ENCODE measurements around the gene OPA1.

GRCh38 chr3:193572426-193572908, 20.5 kb upstream of the OPA1 start:
- peak; percentile 87 for TF ChIP-seq CTCF (IDR thresholded peaks at IDR 0.05; ENCODE audit: borderline replicate concordance, extremely low read depth, low read length, poor library complexity, severe bottlenecking)
- no peak for TF ChIP-seq EZH2 (IDR thresholded peaks at IDR 0.05; ENCODE audit: borderline replicate concordance, low read depth, low read length, severe bottlenecking)

Data from DND-41 (cell line).